H9 (cell line): ENCODE results near the gene ANKS1B. TPM values are rescaled to one million over a fixed set of nuclear protein-coding genes. Genes with fewer than 3 reads are reported as not detected.

Source experiments
- DNase-seq: peaks from one replicate; pipeline ENCODE4 v3.0.0-alpha.2; 2017
- H2AFZ ChIP-seq: one replicate; pipeline ENCODE4 v1.6.1; 2013; ENCODE audit warnings: mild to moderate bottlenecking, low read length, control low read depth, moderate library complexity
- H2AK5ac ChIP-seq: 2 replicates; pipeline ENCODE4 v1.6.1; 2013; ENCODE audit warnings: low read length, control low read depth, mixed read lengths; ENCODE audit not compliant: insufficient read length
- H2BK120ac ChIP-seq: one replicate; pipeline ENCODE4 v1.6.1; 2013; ENCODE audit warnings: low read depth, mild to moderate bottlenecking, low read length, control low read depth, inconsistent platforms; ENCODE audit not compliant: poor library complexity, severe bottlenecking
- H2BK12ac ChIP-seq: 2 replicates; pipeline ENCODE4 v1.6.1; 2013; ENCODE audit warnings: low read length, control low read depth, mixed read lengths, low read depth; ENCODE audit not compliant: insufficient read length
- H2BK15ac ChIP-seq: 2 replicates; pipeline ENCODE4 v1.6.1; 2013; ENCODE audit warnings: low read depth, low read length, control low read depth
- H2BK20ac ChIP-seq: one replicate; pipeline ENCODE4 v1.6.1; 2013; ENCODE audit warnings: low read depth, mild to moderate bottlenecking, low read length, control low read depth, inconsistent platforms; ENCODE audit not compliant: poor library complexity, severe bottlenecking
- H2BK5ac ChIP-seq: 2 replicates; pipeline ENCODE4 v1.6.1; 2013; ENCODE audit warnings: low read length, control low read depth, mixed read lengths; ENCODE audit not compliant: insufficient read length
- H3K14ac ChIP-seq: 2 replicates; pipeline ENCODE4 v1.6.1; 2013; ENCODE audit warnings: low read length, control low read depth; ENCODE audit not compliant: insufficient read depth
- H3K18ac ChIP-seq: 2 replicates; pipeline ENCODE4 v1.6.1; 2013; ENCODE audit warnings: low read depth, mild to moderate bottlenecking, mixed read lengths, low read length, control low read depth; ENCODE audit not compliant: insufficient read length
- H3K23ac ChIP-seq: 2 replicates; pipeline ENCODE4 v1.6.1; 2013; ENCODE audit warnings: low read length, control low read depth, mixed read lengths, low read depth; ENCODE audit not compliant: insufficient read length
- H3K23me2 ChIP-seq: 2 replicates; pipeline ENCODE4 v1.6.1; 2013; ENCODE audit warnings: low read depth, mild to moderate bottlenecking, mixed read lengths, low read length, control low read depth; ENCODE audit not compliant: insufficient read length, poor library complexity, severe bottlenecking
- H3K27ac ChIP-seq: 2 replicates; pipeline ENCODE4 v1.5.1; 2013; ENCODE audit warnings: low read length, control low read depth, mixed read lengths, low read depth; ENCODE audit not compliant: insufficient read length
- H3K27me3 ChIP-seq: 2 replicates; pipeline ENCODE4 v1.6.1; 2013; ENCODE audit warnings: low read length, control low read depth, inconsistent platforms; ENCODE audit not compliant: insufficient read depth
- H3K4ac ChIP-seq: 2 replicates; pipeline ENCODE4 v1.6.1; 2013; ENCODE audit warnings: low read depth, mild to moderate bottlenecking, control low read depth, inconsistent platforms, low read length, moderate library complexity
- H3K4me1 ChIP-seq: 2 replicates; pipeline ENCODE4 v1.6.1; 2013; ENCODE audit warnings: low read length, control low read depth, inconsistent platforms; ENCODE audit not compliant: insufficient read depth
- H3K4me2 ChIP-seq: 2 replicates; pipeline ENCODE4 v1.6.1; 2013; ENCODE audit warnings: low read length, control low read depth, mixed read lengths; ENCODE audit not compliant: insufficient read length, insufficient read depth
- H3K56ac ChIP-seq: 2 replicates; pipeline ENCODE4 v1.6.1; 2013; ENCODE audit warnings: low read depth, mild to moderate bottlenecking, mixed read lengths, low read length, control low read depth; ENCODE audit not compliant: insufficient read length
- H3K79me1 ChIP-seq: 2 replicates; pipeline ENCODE4 v1.6.1; 2013; ENCODE audit warnings: low read depth, mild to moderate bottlenecking, moderate library complexity, low read length, control low read depth, inconsistent platforms; ENCODE audit not compliant: insufficient read depth, poor library complexity, severe bottlenecking
- H3K79me2 ChIP-seq: 2 replicates; pipeline ENCODE4 v1.6.1; 2013; ENCODE audit warnings: low read length, control low read depth, inconsistent platforms; ENCODE audit not compliant: insufficient read depth
- H3K9ac ChIP-seq: 2 replicates; pipeline ENCODE4 v1.6.1; 2013; ENCODE audit warnings: low read length, control low read depth, mixed read lengths; ENCODE audit not compliant: insufficient read length; ENCODE audit errors: extremely low read depth
- H3K9me3 ChIP-seq: one replicate; pipeline ENCODE4 v1.6.1; 2013; ENCODE audit warnings: low read depth, low read length, inconsistent platforms; ENCODE audit not compliant: control insufficient read depth
- H3T11ph ChIP-seq: one replicate; pipeline ENCODE4 v1.6.1; 2013; ENCODE audit warnings: mild to moderate bottlenecking, low read length, control low read depth, inconsistent platforms
- H4K20me1 ChIP-seq: one replicate; pipeline ENCODE4 v1.6.1; 2013; ENCODE audit not compliant: control insufficient read depth, insufficient read length, insufficient read depth
- H4K5ac ChIP-seq: 2 replicates; pipeline ENCODE4 v1.6.1; 2013; ENCODE audit warnings: low read depth, mild to moderate bottlenecking, mixed read lengths, low read length, control low read depth; ENCODE audit not compliant: insufficient read length
- H4K8ac ChIP-seq: replicated peaks from 2 replicates; pipeline ENCODE4 v1.6.1; 2013; ENCODE audit warnings: low read length, control low read depth, mixed read lengths, low read depth; ENCODE audit not compliant: insufficient read length
- H4K91ac ChIP-seq: 2 replicates; pipeline ENCODE4 v1.6.1; 2013; ENCODE audit warnings: low read depth, mild to moderate bottlenecking, moderate library complexity, mixed read lengths, low read length, control low read depth; ENCODE audit not compliant: insufficient read length
- H3K27ac Mint-ChIP-seq, 3 experiments: 2 replicates in 2 of 3; 3 replicates in 1 of 3; pipeline ENCODE4 v1.8.0; 2020 to 2021; ENCODE audit warnings: mixed read lengths in 3 of 3, mild to moderate bottlenecking in 1 of 3, moderate library complexity in 1 of 3
- H3K27me3 Mint-ChIP-seq: 2 replicates; pipeline ENCODE4 v1.8.0; 2021; ENCODE audit warnings: low read depth, mild to moderate bottlenecking, moderate library complexity, mixed read lengths
- H3K36me3 Mint-ChIP-seq, 3 experiments: 2 replicates in 2 of 3; 3 replicates in 1 of 3; pipeline ENCODE4 v1.8.0; 2020 to 2021; ENCODE audit warnings: low read depth in 3 of 3, mixed read lengths in 3 of 3; ENCODE audit not compliant: insufficient read depth in 1 of 3
- H3K4me1 Mint-ChIP-seq, 2 experiments: 2 replicates each; pipeline ENCODE4 v1.8.0; 2020; ENCODE audit warnings: mixed read lengths in 2 of 2
- H3K4me3 Mint-ChIP-seq, 2 experiments: 2 replicates in 1 of 2; 3 replicates in 1 of 2; pipeline ENCODE4 v1.8.0; 2020 to 2021; ENCODE audit warnings: mild to moderate bottlenecking in 2 of 2, mixed read lengths in 2 of 2, moderate library complexity in 1 of 2
- H3K9me3 Mint-ChIP-seq, 2 experiments: 2 replicates in 1 of 2; 3 replicates in 1 of 2; pipeline ENCODE4 v1.8.0; 2020; ENCODE audit warnings: mild to moderate bottlenecking in 2 of 2, mixed read lengths in 2 of 2, moderate library complexity in 1 of 2
- WGBS: extraction: QIAGEN DNeasy Blood & Tissue Kit; methylation state at CpG from one replicate; pipeline ENCODE4 v1.1.7; 2013; ENCODE audit warnings: missing lambda C conversion rate, low lambda C conversion rate, mixed read lengths; ENCODE audit not compliant: insufficient read length; ENCODE audit errors: extremely low coverage; 5-methylcytosine and 5-hydroxymethylcytosine counted together
- total RNA-seq: library from RNA; stranded (reverse); gene quantifications from 2 replicates; pipeline ENCODE4 v1.2.1, GENCODE V29; 2021
- TF ChIP-seq, protein P1 (sequence below): fragments of 200-600 bp; sonication (generic); conservative IDR thresholded peaks from 3 replicates; pipeline ENCODE4 v1.8.0; 2021; ENCODE audit warnings: antibody characterized with exemption, mild to moderate bottlenecking

The ANKS1B gene
- total RNA-seq, 1 experiment from 2014 or later, result 4.1 TPM

GRCh38 chr12:98724384-98725155 is 1260.2 kb downstream of the ANKS1B start:
- H3K4ac ChIP-seq, result no peak overlapping the region
- H4K8ac ChIP-seq, result no peak overlapping the region
- peak overlapping the region; percentile 29 for H3K9ac ChIP-seq
- no peaks in the 10 kb centered on the region for H3K9me3 ChIP-seq
- H4K20me1 ChIP-seq, result no peaks in the 10 kb centered on the region
- no peak overlapping the region for H3K14ac ChIP-seq
- H3K4me1 ChIP-seq, result no peaks in the 10 kb centered on the region
- H4K5ac ChIP-seq, result no peak overlapping the region
- H2BK120ac ChIP-seq, result no peak overlapping the region
- H3K4me2 ChIP-seq, result no peak overlapping the region
- no peak overlapping the region for H2BK12ac ChIP-seq
- H3K27ac Mint-ChIP-seq, result no peak overlapping the region
- TF ChIP-seq, protein P1, sequence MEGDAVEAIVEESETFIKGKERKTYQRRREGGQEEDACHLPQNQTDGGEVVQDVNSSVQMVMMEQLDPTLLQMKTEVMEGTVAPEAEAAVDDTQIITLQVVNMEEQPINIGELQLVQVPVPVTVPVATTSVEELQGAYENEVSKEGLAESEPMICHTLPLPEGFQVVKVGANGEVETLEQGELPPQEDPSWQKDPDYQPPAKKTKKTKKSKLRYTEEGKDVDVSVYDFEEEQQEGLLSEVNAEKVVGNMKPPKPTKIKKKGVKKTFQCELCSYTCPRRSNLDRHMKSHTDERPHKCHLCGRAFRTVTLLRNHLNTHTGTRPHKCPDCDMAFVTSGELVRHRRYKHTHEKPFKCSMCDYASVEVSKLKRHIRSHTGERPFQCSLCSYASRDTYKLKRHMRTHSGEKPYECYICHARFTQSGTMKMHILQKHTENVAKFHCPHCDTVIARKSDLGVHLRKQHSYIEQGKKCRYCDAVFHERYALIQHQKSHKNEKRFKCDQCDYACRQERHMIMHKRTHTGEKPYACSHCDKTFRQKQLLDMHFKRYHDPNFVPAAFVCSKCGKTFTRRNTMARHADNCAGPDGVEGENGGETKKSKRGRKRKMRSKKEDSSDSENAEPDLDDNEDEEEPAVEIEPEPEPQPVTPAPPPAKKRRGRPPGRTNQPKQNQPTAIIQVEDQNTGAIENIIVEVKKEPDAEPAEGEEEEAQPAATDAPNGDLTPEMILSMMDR, result no peak
- no peaks in the 10 kb centered on the region for H3K23me2 ChIP-seq
- H2BK15ac ChIP-seq, result no peak overlapping the region
- H2BK20ac ChIP-seq, result no peak overlapping the region
- H3K79me2 ChIP-seq, result no peaks in the 10 kb centered on the region
- no peak overlapping the region for H3K18ac ChIP-seq
- no peak overlapping the region for H4K91ac ChIP-seq
- no peak for DNase-seq
- peaks cover 0 to 22% (median 21%) of the 10 kb centered on the region in 3 experiments; a peak in 5 of 7 replicates for H3K36me3 Mint-ChIP-seq
- WGBS, result no CpG with 5 or more reads among the region's 5 CpGs
- H3K79me1 ChIP-seq, result no peaks in the 10 kb centered on the region
- H2BK5ac ChIP-seq, result no peak overlapping the region
- no peaks in the 10 kb centered on the region for H3K27me3 ChIP-seq
- H3T11ph ChIP-seq, result no peak overlapping the region
- no peaks in the 10 kb centered on the region for H3K27me3 Mint-ChIP-seq
- H3K4me3 Mint-ChIP-seq, result no peak overlapping the region
- no peak overlapping the region for H3K23ac ChIP-seq
- H3K9me3 Mint-ChIP-seq, result no peaks in the 10 kb centered on the region
- no peak overlapping the region for H3K27ac ChIP-seq
- no peak overlapping the region for H2AK5ac ChIP-seq
- H3K4me1 Mint-ChIP-seq, result no peaks in the 10 kb centered on the region
- no peak overlapping the region for H3K56ac ChIP-seq
- H2AFZ ChIP-seq, result no peak overlapping the region
